Upper lobe of right lung (tissue), 1 donor: ENCODE measurements around the gene MOB2. TPM values are rescaled to one million over a fixed set of nuclear protein-coding genes. Genes with fewer than 3 reads are reported as not detected.
"Not testable (repeated sequence)": the region's sequence is repeated elsewhere in the genome, so short reads cannot be mapped to it uniquely, and the experiment has no call there.

ENCODE experiments used
- ATAC-seq: fragments of 200-7000 bp; cut with Tn5 transposase; one replicate; pipeline ENCODE4 v1.9.1; 2020; ENCODE audit warnings: mild to moderate bottlenecking, moderate library complexity
- DNase-seq: peaks from one replicate; pipeline ENCODE4 v3.0.0-alpha.2; 2020
- H3K27ac ChIP-seq: fragments of 200-600 bp; one replicate; pipeline ENCODE4 v1.8.0; 2022
- H3K27me3 ChIP-seq: fragments of 200-600 bp; one replicate; pipeline ENCODE4 v1.8.0; 2022; ENCODE audit warnings: mild to moderate bottlenecking
- H3K36me3 ChIP-seq: fragments of 200-600 bp; one replicate; pipeline ENCODE4 v1.8.0; 2022
- H3K4me1 ChIP-seq: fragments of 200-600 bp; one replicate; pipeline ENCODE4 v1.8.0; 2022
- H3K4me3 ChIP-seq: fragments of 200-600 bp; one replicate; pipeline ENCODE4 v1.8.0; 2022; ENCODE audit warnings: mild to moderate bottlenecking
- H3K9me3 ChIP-seq: fragments of 200-600 bp; one replicate; pipeline ENCODE4 v1.8.0; 2022
- intact Hi-C: fragments of 100-400 bp; cut with DNase I; formaldehyde crosslinking; loops from one replicate; pipeline ENCODE4 v1.11.0; 2022
- total RNA-seq: library from RNA; stranded (reverse); fragmentation: NEBNext Ultra II Directional; extraction: Animal tissue kit (Norgen Biotek cat#: 25700); gene quantifications from one replicate; pipeline ENCODE4 v1.2.1, GENCODE V29; 2021
- TF ChIP-seq, protein P1 (sequence below): fragments of 200-600 bp; IDR thresholded peaks from one replicate; pipeline ENCODE4 v1.8.0; 2022; ENCODE audit warnings: antibody characterized with exemption
- donor health status: DM: no; HTN: yes; CAD: no; lungs with severe emphysema.

Gene MOB2
- total RNA-seq, 1 donor from 2014 or later = 58.9 TPM

GRCh38 chr11:1511937-1512496 lies 25.4 kb upstream of the MOB2 start:
- TF ChIP-seq, protein P1, sequence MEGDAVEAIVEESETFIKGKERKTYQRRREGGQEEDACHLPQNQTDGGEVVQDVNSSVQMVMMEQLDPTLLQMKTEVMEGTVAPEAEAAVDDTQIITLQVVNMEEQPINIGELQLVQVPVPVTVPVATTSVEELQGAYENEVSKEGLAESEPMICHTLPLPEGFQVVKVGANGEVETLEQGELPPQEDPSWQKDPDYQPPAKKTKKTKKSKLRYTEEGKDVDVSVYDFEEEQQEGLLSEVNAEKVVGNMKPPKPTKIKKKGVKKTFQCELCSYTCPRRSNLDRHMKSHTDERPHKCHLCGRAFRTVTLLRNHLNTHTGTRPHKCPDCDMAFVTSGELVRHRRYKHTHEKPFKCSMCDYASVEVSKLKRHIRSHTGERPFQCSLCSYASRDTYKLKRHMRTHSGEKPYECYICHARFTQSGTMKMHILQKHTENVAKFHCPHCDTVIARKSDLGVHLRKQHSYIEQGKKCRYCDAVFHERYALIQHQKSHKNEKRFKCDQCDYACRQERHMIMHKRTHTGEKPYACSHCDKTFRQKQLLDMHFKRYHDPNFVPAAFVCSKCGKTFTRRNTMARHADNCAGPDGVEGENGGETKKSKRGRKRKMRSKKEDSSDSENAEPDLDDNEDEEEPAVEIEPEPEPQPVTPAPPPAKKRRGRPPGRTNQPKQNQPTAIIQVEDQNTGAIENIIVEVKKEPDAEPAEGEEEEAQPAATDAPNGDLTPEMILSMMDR = no peak
- no peak for ATAC-seq
- Histone ChIP-seq H3K9me3 (no peaks in the 10 kb centered on the region), H3K36me3 (no peaks in the 10 kb centered on the region), H3K27me3 (no peaks in the 10 kb centered on the region), H3K4me3 (no peak overlapping the region), H3K4me1 (peaks cover 56% of the 10 kb centered on the region), H3K27ac (no peak overlapping the region)
- DNase-seq = no peak
- intact Hi-C loops = no loop called here

GRCh38 chr11:1510928-1511327 lies 24.3 kb upstream of the MOB2 start:
- Histone ChIP-seq H3K4me1 (peaks cover 59% of the 10 kb centered on the region), H3K27me3 (no peaks in the 10 kb centered on the region), H3K36me3 (no peaks in the 10 kb centered on the region), H3K9me3 (no peaks in the 10 kb centered on the region), H3K27ac (no peak overlapping the region), H3K4me3 (no peak overlapping the region)
- TF ChIP-seq, protein P1 = no peak
- no peak for DNase-seq
- ATAC-seq = no peak
- intact Hi-C loops = no loop called here

- peaks cover 53% of the 10 kb centered on the region for H3K4me1 ChIP-seq
- intact Hi-C loops, H3K4me3 ChIP-seq, H3K27ac ChIP-seq, H3K36me3 ChIP-seq, DNase-seq, ATAC-seq, H3K27me3 ChIP-seq, H3K9me3 ChIP-seq: not testable (repeated sequence)
Measured at GRCh38 chr11:1510351-1510750, 23.8 kb upstream of the MOB2 start.

DNA sequence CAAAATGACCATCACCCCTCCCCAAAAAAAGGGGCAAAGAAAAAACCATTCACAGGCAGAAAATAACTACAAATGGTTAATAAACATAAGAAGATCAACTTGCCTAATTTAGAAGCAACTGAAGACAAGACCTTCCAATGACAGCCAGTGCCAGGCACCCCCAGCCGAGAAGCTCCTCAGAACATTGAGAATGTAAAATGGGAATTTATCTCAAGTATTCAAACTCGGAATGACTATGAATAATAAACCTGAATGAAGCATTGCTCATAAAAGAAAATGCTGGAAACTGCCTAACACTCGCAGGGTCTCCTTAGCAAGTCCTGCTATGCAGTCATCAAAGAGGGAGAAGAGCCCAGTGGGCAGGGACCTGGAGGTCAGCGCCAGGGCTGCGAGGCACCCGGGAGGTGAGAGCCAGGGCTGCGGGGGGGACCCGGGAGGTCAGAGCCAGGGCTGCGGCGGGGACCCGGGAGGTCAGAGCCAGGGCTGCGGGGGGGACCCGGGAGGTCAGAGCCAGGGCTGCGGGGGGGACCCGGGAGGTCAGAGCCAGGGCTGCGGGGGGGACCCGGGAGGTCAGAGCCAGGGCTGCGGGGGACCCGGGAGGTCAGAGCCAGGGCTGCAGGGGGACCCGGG lies 23.2 kb upstream of the MOB2 start:
- Histone ChIP-seq H3K27me3 (no peaks in the 10 kb centered on the region), H3K27ac (no peak overlapping the region), H3K36me3 (no peaks in the 10 kb centered on the region), H3K4me1 (peaks cover 47% of the 10 kb centered on the region), H3K9me3 (no peaks in the 10 kb centered on the region), H3K4me3 (no peak overlapping the region)
- TF ChIP-seq, protein P1 = no peak
- intact Hi-C loops = loop anchor here (10.0 kb wide), 1 partner anchor 305 kb away; no protein-coding TSS in a partner anchor
- DNase-seq = no peak
- ATAC-seq = no peak

GRCh38 chr11:1508986-1509385 lies 22.4 kb upstream of the MOB2 start:
- DNase-seq = no peak

DNA sequence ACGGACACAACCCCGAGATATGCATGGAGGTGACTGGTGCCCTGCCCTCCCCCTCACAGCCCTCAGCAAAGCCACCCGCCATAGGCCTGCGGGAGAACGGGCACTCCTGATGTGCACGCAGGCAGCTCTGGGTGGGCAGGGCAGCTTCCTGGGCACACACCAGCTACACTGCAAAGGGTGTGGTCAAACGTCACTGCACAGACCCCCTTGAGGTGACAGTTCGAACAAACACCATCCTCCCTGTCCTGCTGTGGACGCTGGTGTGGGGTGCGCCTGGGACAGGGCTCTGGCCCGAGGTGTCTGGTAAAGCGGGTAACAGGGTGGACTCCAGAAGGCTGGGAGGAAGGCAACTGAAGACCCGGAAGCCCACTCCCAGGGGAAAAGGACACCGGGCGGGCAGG lies 21.9 kb upstream of the MOB2 start:
- no peak overlapping the region for H3K4me3 ChIP-seq
- intact Hi-C loops = loop anchor here (10.0 kb wide), 1 partner anchor 304 kb away; no protein-coding TSS in a partner anchor
- no peaks in the 10 kb centered on the region for H3K36me3 ChIP-seq
- no peaks in the 10 kb centered on the region for H3K27me3 ChIP-seq
- no peaks in the 10 kb centered on the region for H3K9me3 ChIP-seq
- H3K4me1 ChIP-seq = peaks cover 47% of the 10 kb centered on the region
- no peak for DNase-seq
- no peak overlapping the region for H3K27ac ChIP-seq
- TF ChIP-seq, protein P1 = no peak
- peak; percentile 26 for ATAC-seq

More at GRCh38 chr11:1508986-1509385, 22.4 kb upstream of the MOB2 start:
- H3K4me3 ChIP-seq = no peak overlapping the region
- intact Hi-C loops = loop anchor here (10.0 kb wide), 1 partner anchor 304 kb away; no protein-coding TSS in a partner anchor
- H3K36me3 ChIP-seq = no peaks in the 10 kb centered on the region
- H3K4me1 ChIP-seq = peaks cover 49% of the 10 kb centered on the region
- TF ChIP-seq, protein P1 = no peak
- no peaks in the 10 kb centered on the region for H3K9me3 ChIP-seq
- no peaks in the 10 kb centered on the region for H3K27me3 ChIP-seq
- peak; percentile 64 for ATAC-seq
- no peak overlapping the region for H3K27ac ChIP-seq
